Karpas-422 (cell line): ENCODE measurements around the gene BLCAP. TPM values are rescaled to one million over a fixed set of nuclear protein-coding genes. Genes with fewer than 3 reads are reported as not detected.

Experiments
- DNase-seq: peaks from one replicate; pipeline ENCODE4 v3.0.0-alpha.2; 2015
- H2AFZ ChIP-seq: fragments of 200-600 bp; sonication (generic); 2 replicates; pipeline ENCODE4 v1.6.1; 2014; ENCODE audit warnings: antibody characterized with exemption, low read length, mixed read lengths
- H3K27ac ChIP-seq: fragments of 200-600 bp; sonication (generic); 2 replicates; pipeline ENCODE4 v1.5.1; 2014; ENCODE audit warnings: mild to moderate bottlenecking, low read length, moderate library complexity
- H3K27me3 ChIP-seq: fragments of 200-600 bp; sonication (generic); 2 replicates; pipeline ENCODE4 v1.6.1; 2014; ENCODE audit warnings: low read length, mixed read lengths
- H3K36me3 ChIP-seq: fragments of 200-600 bp; sonication (generic); 2 replicates; pipeline ENCODE4 v1.6.1; 2014; ENCODE audit warnings: low read length, mixed read lengths; ENCODE audit not compliant: insufficient read depth
- H3K4me1 ChIP-seq: fragments of 200-600 bp; sonication (generic); 2 replicates; pipeline ENCODE4 v1.6.1; 2014; ENCODE audit warnings: mild to moderate bottlenecking, low read length, mixed read lengths
- H3K4me2 ChIP-seq: fragments of 200-600 bp; sonication (generic); 2 replicates; pipeline ENCODE4 v1.6.1; 2014; ENCODE audit warnings: low read length, low read depth, mild to moderate bottlenecking; ENCODE audit not compliant: poor library complexity, severe bottlenecking
- H3K4me3 ChIP-seq: fragments of 200-600 bp; sonication (generic); 2 replicates; pipeline ENCODE4 v1.5.1; 2014; ENCODE audit warnings: mild to moderate bottlenecking, antibody characterized with exemption, low read length, mixed read lengths
- H3K79me2 ChIP-seq: fragments of 200-600 bp; sonication (generic); 2 replicates; pipeline ENCODE4 v1.6.1; 2014; ENCODE audit warnings: mild to moderate bottlenecking, low read length, mixed read lengths
- H3K9ac ChIP-seq: fragments of 200-600 bp; sonication (generic); 2 replicates; pipeline ENCODE4 v1.6.0; 2014; ENCODE audit warnings: low read length
- H3K9me2 ChIP-seq: fragments of 200-600 bp; sonication (generic), shearing (Covaris generic); replicated peaks from 2 replicates; pipeline ENCODE4 v1.6.0; 2014; ENCODE audit warnings: mild to moderate bottlenecking, low read length, moderate library complexity; ENCODE audit not compliant: insufficient read depth
- H3K9me3 ChIP-seq: fragments of 300-700, 200-600 bp; sonication (generic); 2 replicates; pipeline ENCODE4 v1.6.1; 2014; ENCODE audit warnings: low read length, mixed read lengths
- H4K20me1 ChIP-seq: fragments of 200-600 bp; sonication (generic); 2 replicates; pipeline ENCODE4 v1.6.1; 2014; ENCODE audit warnings: mild to moderate bottlenecking, antibody characterized with exemption, low read length, low read depth; ENCODE audit not compliant: insufficient read depth
- total RNA-seq: library from RNA; depleted of rRNA; stranded (reverse); fragments of >200 nt; shearing (Covaris generic); gene quantifications from 2 replicates; pipeline ENCODE4 v1.2.3, GENCODE V29; 2014; ENCODE audit warnings: low replicate concordance

BLCAP gene
- total RNA-seq, 1 experiment from 2014 or later = 119 TPM

GRCh38 chr20:37510226-37510625 lies 17.4 kb downstream of the BLCAP start:
- no peaks in the 10 kb centered on the region for H3K27me3 ChIP-seq
- peaks cover 43% of the 10 kb centered on the region for H3K4me1 ChIP-seq
- no peaks in the 10 kb centered on the region for H3K79me2 ChIP-seq
- 0 out of 2 replicates have a peak, but pooled peaks cover 6% of the 10 kb centered on the region for H3K36me3 ChIP-seq
- H3K27ac ChIP-seq = no peak overlapping the region
- H4K20me1 ChIP-seq = 0 out of 2 replicates have a peak, but pooled peaks cover 9% of the 10 kb centered on the region
- H3K4me3 ChIP-seq = no peak overlapping the region
- H3K9me3 ChIP-seq = no peaks in the 10 kb centered on the region
- H3K9me2 ChIP-seq = no peaks in the 10 kb centered on the region
- no peak overlapping the region for H3K9ac ChIP-seq
- H3K4me2 ChIP-seq = no peak overlapping the region
- DNase-seq = no peak
- H2AFZ ChIP-seq = no peak overlapping the region

- Histone ChIP-seq H3K27ac (peak overlapping the region; percentile 87), H3K27me3 (no peaks in the 10 kb centered on the region), H4K20me1 (no peaks in the 10 kb centered on the region), H3K4me2 (peak overlapping the region; percentile 65), H3K4me1 (peaks cover 56% of the 10 kb centered on the region), H2AFZ (no peak overlapping the region), H3K4me3 (peak overlapping the region; percentile 17; the same call in 1 of the 2 replicates), H3K9me2 (no peaks in the 10 kb centered on the region), H3K9ac (peak overlapping the region; percentile 54), H3K9me3 (no peaks in the 10 kb centered on the region), H3K79me2 (no peaks in the 10 kb centered on the region), H3K36me3 (no peaks in the 10 kb centered on the region)
- DNase-seq = no peak
Observed at GRCh38 chr20:37506152-37506725, 21.4 kb downstream of the BLCAP start.

GRCh38 chr20:37505263-37506151 lies 22.2 kb downstream of the BLCAP start:
- Histone ChIP-seq H3K4me2 (peak overlapping the region; percentile 65), H2AFZ (no peak overlapping the region), H3K36me3 (no peaks in the 10 kb centered on the region), H3K4me3 (peak overlapping the region; percentile 17; the same call in 1 of the 2 replicates), H4K20me1 (no peaks in the 10 kb centered on the region), H3K9me2 (no peaks in the 10 kb centered on the region), H3K9ac (peak overlapping the region; percentile 54), H3K27me3 (no peaks in the 10 kb centered on the region), H3K79me2 (no peaks in the 10 kb centered on the region), H3K4me1 (peaks cover 56% of the 10 kb centered on the region), H3K27ac (peak overlapping the region; percentile 87), H3K9me3 (no peaks in the 10 kb centered on the region)
- no peak for DNase-seq

- no peak for DNase-seq
- Histone ChIP-seq H3K9ac (no peak overlapping the region), H3K4me1 (peaks cover 56% of the 10 kb centered on the region), H3K36me3 (no peaks in the 10 kb centered on the region), H4K20me1 (no peaks in the 10 kb centered on the region), H3K4me2 (no peak overlapping the region), H3K9me3 (no peaks in the 10 kb centered on the region), H3K9me2 (no peaks in the 10 kb centered on the region), H3K27me3 (no peaks in the 10 kb centered on the region), H3K27ac (no peak overlapping the region), H3K4me3 (no peak overlapping the region), H3K79me2 (no peaks in the 10 kb centered on the region), H2AFZ (no peak overlapping the region)
Observed at GRCh38 chr20:37504404-37505096, 23.1 kb downstream of the BLCAP start.

DNA sequence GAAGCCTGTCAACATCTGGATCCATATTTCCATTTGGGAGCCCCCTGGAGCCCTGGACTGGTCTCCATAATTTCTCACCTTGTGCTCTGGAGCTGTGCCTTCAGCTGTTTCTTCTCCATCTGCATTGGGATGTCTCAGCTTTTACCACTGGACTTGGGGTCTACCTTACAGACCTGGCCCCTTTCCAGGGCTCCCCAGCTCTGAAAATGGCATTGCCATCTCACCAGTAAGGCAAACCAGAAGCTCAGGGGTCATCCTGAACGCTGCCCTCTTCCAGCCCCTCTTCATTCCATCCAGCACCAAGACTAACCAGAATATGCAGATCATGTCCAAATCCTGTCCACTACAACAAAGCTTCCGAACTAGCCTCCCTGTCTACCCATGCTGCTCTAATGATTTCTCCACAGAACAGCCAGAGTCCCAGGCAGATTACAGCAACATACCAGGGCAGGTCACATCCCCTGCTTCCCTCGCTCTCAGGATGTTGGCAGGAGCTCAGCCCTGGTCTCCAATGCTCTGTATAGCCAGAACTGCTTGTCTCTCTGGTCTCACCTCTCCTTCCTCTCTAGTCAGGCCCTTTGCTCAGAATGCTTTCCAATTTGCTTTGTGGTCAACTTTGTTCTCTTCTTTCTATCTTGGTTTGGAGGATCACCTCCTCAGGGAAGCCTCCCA lies 24.3 kb downstream of the BLCAP start:
- no peaks in the 10 kb centered on the region for H4K20me1 ChIP-seq
- no peak for DNase-seq
- no peak overlapping the region for H3K9ac ChIP-seq
- H3K36me3 ChIP-seq = no peaks in the 10 kb centered on the region
- H3K9me2 ChIP-seq = no peaks in the 10 kb centered on the region
- H3K4me2 ChIP-seq = no peak overlapping the region
- no peaks in the 10 kb centered on the region for H3K9me3 ChIP-seq
- no peak overlapping the region for H3K4me3 ChIP-seq
- H3K79me2 ChIP-seq = no peaks in the 10 kb centered on the region
- no peak overlapping the region for H3K27ac ChIP-seq
- H2AFZ ChIP-seq = no peak overlapping the region
- no peaks in the 10 kb centered on the region for H3K27me3 ChIP-seq
- H3K4me1 ChIP-seq = peaks cover 44% of the 10 kb centered on the region

DNA sequence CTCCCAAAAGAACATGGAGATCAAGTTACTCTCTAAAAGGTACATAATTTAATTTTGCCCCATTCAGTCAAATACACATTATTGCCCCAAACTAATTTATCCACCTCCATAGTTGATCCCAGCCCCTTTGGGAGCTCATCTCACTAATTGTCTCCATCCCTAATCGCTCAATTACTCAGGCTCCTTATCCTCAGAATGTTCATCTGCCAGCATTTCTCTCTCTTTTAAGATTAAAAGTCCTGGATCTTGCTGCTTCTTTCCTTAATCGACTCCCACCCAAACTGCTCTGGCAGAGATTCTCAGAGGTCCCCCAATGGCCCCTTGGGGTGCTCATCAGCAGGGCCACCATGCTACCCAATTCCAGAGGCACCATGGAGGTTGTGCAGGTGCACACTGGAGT lies 25.0 kb downstream of the BLCAP start:
- no peak for DNase-seq
- no peak overlapping the region for H3K4me3 ChIP-seq
- no peaks in the 10 kb centered on the region for H3K27me3 ChIP-seq
- H3K27ac ChIP-seq = no peak overlapping the region
- H3K9ac ChIP-seq = no peak overlapping the region
- no peaks in the 10 kb centered on the region for H3K79me2 ChIP-seq
- no peaks in the 10 kb centered on the region for H4K20me1 ChIP-seq
- H2AFZ ChIP-seq = no peak overlapping the region
- H3K9me3 ChIP-seq = no peaks in the 10 kb centered on the region
- H3K4me1 ChIP-seq = peaks cover 37% of the 10 kb centered on the region
- no peak overlapping the region for H3K4me2 ChIP-seq
- H3K36me3 ChIP-seq = no peaks in the 10 kb centered on the region
- no peaks in the 10 kb centered on the region for H3K9me2 ChIP-seq

GRCh38 chr20:37501940-37502339 lies 25.7 kb downstream of the BLCAP start:
- DNase-seq = no peak
- Histone ChIP-seq H3K27ac (no peak overlapping the region), H2AFZ (no peak overlapping the region), H3K4me1 (peaks cover 30% of the 10 kb centered on the region), H3K36me3 (no peaks in the 10 kb centered on the region), H3K9me3 (no peaks in the 10 kb centered on the region), H3K9ac (no peak overlapping the region), H3K9me2 (no peaks in the 10 kb centered on the region), H3K4me3 (no peak overlapping the region), H4K20me1 (no peaks in the 10 kb centered on the region), H3K27me3 (no peaks in the 10 kb centered on the region), H3K79me2 (no peaks in the 10 kb centered on the region), H3K4me2 (no peak overlapping the region)
